Neural cell (in vitro differentiated cells): ENCODE results near the gene TINAG. TPM values are rescaled to one million over a fixed set of nuclear protein-coding genes. Genes with fewer than 3 reads are reported as not detected.

ENCODE experiments used
- H2AFZ ChIP-seq: fragments of 200-600, 300-800 bp; sonication (generic), shearing (Covaris generic); 2 replicates; pipeline ENCODE4 v1.6.0; 2014; ENCODE audit warnings: low read depth, mild to moderate bottlenecking, antibody characterized with exemption, low read length, moderate library complexity
- H3F3A ChIP-seq: fragments of 200-600 bp; shearing (Covaris generic); 2 replicates; pipeline ENCODE4 v1.6.1; 2016; ENCODE audit warnings: mild to moderate bottlenecking, moderate library complexity, mixed read lengths, antibody characterized with exemption, low read length; ENCODE audit not compliant: insufficient read depth, poor library complexity, severe bottlenecking
- H3K27ac ChIP-seq: fragments of 200-600, 300-800 bp; sonication (generic), shearing (Covaris generic); 2 replicates; pipeline ENCODE4 v1.5.1; 2014; ENCODE audit warnings: mild to moderate bottlenecking, low read length, moderate library complexity
- H3K27me3 ChIP-seq: fragments of 300-800, 200-600 bp; sonication (generic), shearing (Covaris generic); 2 replicates; pipeline ENCODE4 v1.6.0; 2014; ENCODE audit warnings: mild to moderate bottlenecking, low read depth, low read length, moderate library complexity; ENCODE audit not compliant: insufficient read depth
- H3K36me3 ChIP-seq: fragments of 300-800, 200-600 bp; sonication (generic), shearing (Covaris generic); 2 replicates; pipeline ENCODE4 v1.5.1; 2014; ENCODE audit warnings: mild to moderate bottlenecking, antibody characterized with exemption, low read length, moderate library complexity; ENCODE audit not compliant: insufficient read depth
- H3K4me2 ChIP-seq: fragments of 300-800, 200-600 bp; sonication (generic), shearing (Covaris generic); 2 replicates; pipeline ENCODE4 v1.6.0; 2014; ENCODE audit warnings: mild to moderate bottlenecking, low read length
- H3K4me3 ChIP-seq: fragments of 300-800, 200-600 bp; sonication (generic), shearing (Covaris generic); 2 replicates; pipeline ENCODE4 v1.5.1; 2014; ENCODE audit warnings: mild to moderate bottlenecking, low read length, moderate library complexity
- H3K79me2 ChIP-seq: fragments of 200-600 bp; shearing (Covaris generic); replicated peaks from 2 replicates; pipeline ENCODE4 v1.6.0; 2014; ENCODE audit warnings: mild to moderate bottlenecking, low read length, moderate library complexity; ENCODE audit not compliant: insufficient read depth
- H3K9ac ChIP-seq: fragments of 300-800, 200-600 bp; sonication (generic), shearing (Covaris generic); 2 replicates; pipeline ENCODE4 v1.6.1; 2016; ENCODE audit warnings: mild to moderate bottlenecking, low read length, mixed read lengths
- H3K9me2 ChIP-seq: fragments of 200-600 bp; shearing (Covaris generic); 2 replicates; pipeline ENCODE4 v1.6.1; 2016; ENCODE audit warnings: mild to moderate bottlenecking, low read length, mixed read lengths; ENCODE audit not compliant: insufficient read depth
- H3K9me3 ChIP-seq: fragments of 200-600, 300-800 bp; sonication (generic), shearing (Covaris generic); 2 replicates; pipeline ENCODE4 v1.6.1; 2016; ENCODE audit warnings: mild to moderate bottlenecking, mixed run types, low read length, moderate library complexity, mixed read lengths
- H4K20me1 ChIP-seq: fragments of 200-600 bp; shearing (Covaris generic); 2 replicates; pipeline ENCODE4 v1.6.1; 2016; ENCODE audit warnings: mild to moderate bottlenecking, mixed run types; ENCODE audit not compliant: insufficient read depth
- EP300 ChIP-seq: fragments of 450-650 bp; conservative IDR thresholded peaks from 2 replicates; pipeline ENCODE4 v1.6.1; 2014; ENCODE audit warnings: antibody characterized with exemption, mild to moderate bottlenecking, moderate library complexity; ENCODE audit not compliant: poor library complexity, severe bottlenecking
- EZH2 ChIP-seq: fragments of 200-600, 300-800 bp; shearing (Covaris generic), sonication (generic); IDR thresholded peaks from 2 replicates; pipeline ENCODE4 v1.6.1; 2014; ENCODE audit warnings: antibody characterized with exemption, low read length, borderline replicate concordance, mild to moderate bottlenecking; ENCODE audit not compliant: insufficient read depth, poor library complexity, severe bottlenecking
- MXI1 ChIP-seq: fragments of 450-650 bp; conservative IDR thresholded peaks from 2 replicates; pipeline ENCODE4 v1.6.1; 2014; ENCODE audit warnings: antibody characterized with exemption, mild to moderate bottlenecking; ENCODE audit not compliant: poor library complexity, severe bottlenecking
- POLR2AphosphoS5 ChIP-seq: IDR thresholded peaks from 2 replicates; pipeline ENCODE4 v1.6.1; 2012
- RAD21 ChIP-seq: fragments of 450-650 bp; conservative IDR thresholded peaks from 2 replicates; pipeline ENCODE4 v1.6.1; 2014; ENCODE audit warnings: antibody characterized with exemption, mild to moderate bottlenecking, moderate library complexity
- SMC3 ChIP-seq: fragments of 450-650 bp; conservative IDR thresholded peaks from 2 replicates; pipeline ENCODE4 v1.6.1; 2014; ENCODE audit warnings: antibody characterized with exemption, mild to moderate bottlenecking, moderate library complexity; ENCODE audit not compliant: poor library complexity
- TAF1 ChIP-seq: IDR thresholded peaks from 2 replicates; pipeline ENCODE4 v1.6.1; 2012; ENCODE audit warnings: low read depth
- polyA plus RNA-seq: library from polyadenylated mRNA; depleted of rRNA; stranded (reverse); fragments of >200 nt; gene quantifications from 2 replicates; pipeline ENCODE4 v1.2.3, GENCODE V29; 2014
- TF ChIP-seq, protein P1 (sequence below): IDR thresholded peaks from 2 replicates; pipeline ENCODE4 v1.6.1; 2012; ENCODE audit warnings: borderline replicate concordance
- TF ChIP-seq, protein P2 (sequence below): fragments of 450-650 bp; IDR thresholded peaks from 2 replicates; pipeline ENCODE4 v1.5.1; 2014; ENCODE audit warnings: antibody characterized with exemption, mild to moderate bottlenecking, moderate library complexity; ENCODE audit not compliant: poor library complexity, severe bottlenecking

TINAG gene
- polyA plus RNA-seq, 1 donor from 2014 or later, result 1.1 TPM

DNA sequence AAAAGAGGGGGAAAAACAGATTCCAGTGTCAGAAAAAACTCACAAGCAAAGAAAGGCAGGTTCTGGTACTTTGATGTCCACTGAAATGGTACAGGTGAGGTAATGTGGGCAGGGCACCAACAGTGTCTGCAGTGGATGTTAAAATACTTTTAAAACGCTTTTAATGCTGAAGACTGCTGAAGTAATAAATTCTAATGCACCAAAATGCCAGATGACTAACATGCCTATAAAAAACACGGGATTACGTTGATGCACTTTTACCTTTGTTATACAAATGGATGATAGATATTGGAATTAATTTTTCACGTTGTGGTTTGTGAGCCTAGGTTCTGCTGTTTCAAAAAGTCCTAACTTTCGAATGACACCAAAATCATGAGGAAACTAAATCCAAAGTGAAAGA, 83.3 kb downstream of the TINAG start:
- TF ChIP-seq POLR2AphosphoS5 (no peak), MXI1 (no peak), RAD21 (no peak), EZH2 (no peak), TAF1 (no peak), SMC3 (no peak), EP300 (no peak)
- TF ChIP-seq, protein P1, sequence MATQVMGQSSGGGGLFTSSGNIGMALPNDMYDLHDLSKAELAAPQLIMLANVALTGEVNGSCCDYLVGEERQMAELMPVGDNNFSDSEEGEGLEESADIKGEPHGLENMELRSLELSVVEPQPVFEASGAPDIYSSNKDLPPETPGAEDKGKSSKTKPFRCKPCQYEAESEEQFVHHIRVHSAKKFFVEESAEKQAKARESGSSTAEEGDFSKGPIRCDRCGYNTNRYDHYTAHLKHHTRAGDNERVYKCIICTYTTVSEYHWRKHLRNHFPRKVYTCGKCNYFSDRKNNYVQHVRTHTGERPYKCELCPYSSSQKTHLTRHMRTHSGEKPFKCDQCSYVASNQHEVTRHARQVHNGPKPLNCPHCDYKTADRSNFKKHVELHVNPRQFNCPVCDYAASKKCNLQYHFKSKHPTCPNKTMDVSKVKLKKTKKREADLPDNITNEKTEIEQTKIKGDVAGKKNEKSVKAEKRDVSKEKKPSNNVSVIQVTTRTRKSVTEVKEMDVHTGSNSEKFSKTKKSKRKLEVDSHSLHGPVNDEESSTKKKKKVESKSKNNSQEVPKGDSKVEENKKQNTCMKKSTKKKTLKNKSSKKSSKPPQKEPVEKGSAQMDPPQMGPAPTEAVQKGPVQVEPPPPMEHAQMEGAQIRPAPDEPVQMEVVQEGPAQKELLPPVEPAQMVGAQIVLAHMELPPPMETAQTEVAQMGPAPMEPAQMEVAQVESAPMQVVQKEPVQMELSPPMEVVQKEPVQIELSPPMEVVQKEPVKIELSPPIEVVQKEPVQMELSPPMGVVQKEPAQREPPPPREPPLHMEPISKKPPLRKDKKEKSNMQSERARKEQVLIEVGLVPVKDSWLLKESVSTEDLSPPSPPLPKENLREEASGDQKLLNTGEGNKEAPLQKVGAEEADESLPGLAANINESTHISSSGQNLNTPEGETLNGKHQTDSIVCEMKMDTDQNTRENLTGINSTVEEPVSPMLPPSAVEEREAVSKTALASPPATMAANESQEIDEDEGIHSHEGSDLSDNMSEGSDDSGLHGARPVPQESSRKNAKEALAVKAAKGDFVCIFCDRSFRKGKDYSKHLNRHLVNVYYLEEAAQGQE, result no peak
- TF ChIP-seq, protein P2, sequence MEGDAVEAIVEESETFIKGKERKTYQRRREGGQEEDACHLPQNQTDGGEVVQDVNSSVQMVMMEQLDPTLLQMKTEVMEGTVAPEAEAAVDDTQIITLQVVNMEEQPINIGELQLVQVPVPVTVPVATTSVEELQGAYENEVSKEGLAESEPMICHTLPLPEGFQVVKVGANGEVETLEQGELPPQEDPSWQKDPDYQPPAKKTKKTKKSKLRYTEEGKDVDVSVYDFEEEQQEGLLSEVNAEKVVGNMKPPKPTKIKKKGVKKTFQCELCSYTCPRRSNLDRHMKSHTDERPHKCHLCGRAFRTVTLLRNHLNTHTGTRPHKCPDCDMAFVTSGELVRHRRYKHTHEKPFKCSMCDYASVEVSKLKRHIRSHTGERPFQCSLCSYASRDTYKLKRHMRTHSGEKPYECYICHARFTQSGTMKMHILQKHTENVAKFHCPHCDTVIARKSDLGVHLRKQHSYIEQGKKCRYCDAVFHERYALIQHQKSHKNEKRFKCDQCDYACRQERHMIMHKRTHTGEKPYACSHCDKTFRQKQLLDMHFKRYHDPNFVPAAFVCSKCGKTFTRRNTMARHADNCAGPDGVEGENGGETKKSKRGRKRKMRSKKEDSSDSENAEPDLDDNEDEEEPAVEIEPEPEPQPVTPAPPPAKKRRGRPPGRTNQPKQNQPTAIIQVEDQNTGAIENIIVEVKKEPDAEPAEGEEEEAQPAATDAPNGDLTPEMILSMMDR, result no peak
- H3K9me3 ChIP-seq, result no peaks in the 10 kb centered on the region
- no peaks in the 10 kb centered on the region for H3K27me3 ChIP-seq
- H3K4me3 ChIP-seq, result no peak overlapping the region
- H2AFZ ChIP-seq, result no peak overlapping the region
- H3K27ac ChIP-seq, result no peak overlapping the region
- H3K9me2 ChIP-seq, result no peaks in the 10 kb centered on the region
- H3K4me2 ChIP-seq, result no peak overlapping the region
- no peaks in the 10 kb centered on the region for H3K79me2 ChIP-seq
- H3K9ac ChIP-seq, result no peak overlapping the region
- no peaks in the 10 kb centered on the region for H3K36me3 ChIP-seq
- no peaks in the 10 kb centered on the region for H3F3A ChIP-seq
- H4K20me1 ChIP-seq, result no peaks in the 10 kb centered on the region

DNA sequence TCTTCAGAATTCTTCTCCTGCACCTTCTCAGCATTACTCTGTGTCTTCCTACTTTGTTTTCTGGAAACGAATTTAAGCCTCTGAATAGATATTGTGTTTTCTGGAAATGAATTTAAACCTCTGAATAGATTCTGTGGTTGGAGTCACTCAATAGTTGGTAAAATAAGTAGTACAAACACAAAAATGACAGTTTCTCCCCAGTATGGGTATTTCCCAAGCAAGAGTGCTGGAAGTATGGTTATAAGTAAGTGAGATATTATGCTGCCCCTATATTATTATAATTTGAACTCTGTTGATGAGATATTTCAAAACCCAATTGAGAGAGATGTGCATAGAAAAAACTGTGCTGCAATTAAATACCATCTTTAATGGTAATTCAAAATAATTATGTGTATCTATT, 94.9 kb downstream of the TINAG start:
- Histone ChIP-seq H3K36me3 (no peaks in the 10 kb centered on the region), H3K9ac (no peak overlapping the region), H3K79me2 (no peaks in the 10 kb centered on the region), H4K20me1 (no peaks in the 10 kb centered on the region), H3K4me3 (no peak overlapping the region), H3K4me2 (no peak overlapping the region), H3K9me3 (no peaks in the 10 kb centered on the region), H3F3A (no peaks in the 10 kb centered on the region), H3K27ac (no peak overlapping the region), H3K27me3 (no peaks in the 10 kb centered on the region), H3K9me2 (no peaks in the 10 kb centered on the region), H2AFZ (no peak overlapping the region)
- TF ChIP-seq, protein P2, result no peak
- no peak for TF ChIP-seq EZH2
- TF ChIP-seq RAD21, result no peak
- no peak for TF ChIP-seq TAF1
- no peak for TF ChIP-seq MXI1
- no peak for TF ChIP-seq EP300
- no peak for TF ChIP-seq POLR2AphosphoS5
- TF ChIP-seq SMC3, result no peak
- TF ChIP-seq, protein P1, result no peak
